ENCODE data around the gene ZDHHC14.
"Not testable (repeated sequence)": the region's sequence is repeated elsewhere in the genome, so short reads cannot be mapped to it uniquely, and the experiment has no call there.

The ZDHHC14 gene

DNA sequence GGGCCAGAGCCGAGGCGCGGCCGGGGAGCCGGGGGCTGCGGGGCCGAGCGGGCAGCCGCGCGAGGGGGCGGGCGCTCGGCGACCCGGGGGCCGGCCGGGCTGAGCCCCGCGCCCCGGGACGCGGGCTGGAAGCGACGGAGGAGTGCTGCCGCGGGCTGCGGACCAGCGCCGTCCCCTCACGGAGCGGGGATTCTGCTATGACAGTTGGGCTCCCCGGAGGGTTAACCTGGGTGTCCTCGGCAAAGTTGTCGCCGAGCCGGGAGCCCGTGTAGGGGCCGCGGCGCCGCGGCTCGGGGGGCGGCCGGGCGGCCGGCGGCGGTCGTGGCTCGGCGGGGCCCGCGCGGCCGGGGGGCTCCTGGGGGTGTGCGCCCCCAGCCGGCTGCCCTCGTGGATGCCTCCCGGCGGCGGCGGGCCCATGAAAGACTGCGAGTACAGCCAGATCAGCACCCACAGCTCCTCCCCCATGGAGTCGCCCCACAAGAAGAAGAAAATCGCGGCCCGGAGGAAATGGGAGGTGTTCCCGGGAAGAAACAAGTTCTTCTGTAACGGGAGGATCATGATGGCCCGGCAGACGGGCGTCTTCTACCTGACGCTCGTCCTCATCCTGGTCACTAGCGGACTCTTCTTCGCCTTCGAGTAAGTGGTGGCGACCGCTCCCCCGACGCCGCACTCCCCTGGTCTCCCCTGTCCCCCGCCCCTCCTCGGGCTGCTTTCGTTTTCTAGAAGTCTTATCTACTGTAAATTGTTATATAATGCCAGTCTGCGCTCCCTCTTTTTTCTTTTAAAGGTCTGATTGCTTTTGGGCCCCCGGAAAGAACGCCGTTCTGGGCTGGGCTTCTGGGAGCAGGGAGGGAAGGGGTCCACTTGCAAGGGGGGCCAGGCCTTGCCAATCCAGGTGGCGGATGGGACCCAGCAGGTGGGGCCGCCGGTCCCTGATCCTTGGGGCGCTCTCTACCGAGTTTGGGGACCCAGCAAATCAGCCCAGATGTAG, 936 bp downstream of the ZDHHC14 start:
- peak; percentile 76 for DNase-seq (ENCODE audit: low spot score)

DNA sequence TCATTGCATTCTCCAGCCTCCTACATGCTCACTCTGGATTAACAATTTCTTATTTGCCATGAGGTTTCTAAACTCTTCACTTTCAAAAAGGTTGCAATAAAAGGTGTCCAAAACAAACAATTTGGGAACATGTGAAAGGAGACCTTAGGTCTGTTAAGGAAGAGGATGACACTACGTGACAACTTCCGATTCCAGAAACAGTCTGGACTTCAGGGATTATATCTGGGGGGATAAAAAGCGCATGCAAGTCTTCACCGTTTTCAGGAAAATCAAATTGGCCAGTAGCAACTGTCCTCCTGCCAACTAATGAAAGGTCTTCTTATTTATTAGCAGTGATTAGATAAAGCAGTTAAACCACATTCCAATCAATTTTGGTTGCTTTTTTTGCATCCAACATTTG, 1.8 kb downstream of the ZDHHC14 start:
- DNase-seq (ENCODE audit: low spot score), result no peak

DNA sequence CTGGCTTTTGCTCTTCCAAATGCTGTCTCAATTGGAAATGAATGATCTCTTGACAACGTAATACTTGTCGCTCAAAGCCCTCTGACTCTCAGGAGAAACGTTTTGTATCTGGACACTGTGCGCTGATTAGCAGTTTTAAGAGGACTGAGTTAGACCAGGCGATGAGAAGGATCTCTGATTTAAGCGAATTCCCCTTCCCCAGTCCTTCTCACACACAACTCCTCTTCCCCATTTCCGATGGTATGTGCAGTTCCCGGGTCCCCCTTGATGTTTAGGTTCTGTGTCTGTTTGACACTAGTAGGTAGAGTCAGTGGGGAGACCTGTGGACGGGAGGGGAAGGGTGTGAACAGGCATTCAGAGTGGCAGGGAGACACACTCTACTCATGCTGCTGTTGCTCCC, 2.5 kb downstream of the ZDHHC14 start:
- DNase-seq (ENCODE audit: low spot score), result no peak

DNA sequence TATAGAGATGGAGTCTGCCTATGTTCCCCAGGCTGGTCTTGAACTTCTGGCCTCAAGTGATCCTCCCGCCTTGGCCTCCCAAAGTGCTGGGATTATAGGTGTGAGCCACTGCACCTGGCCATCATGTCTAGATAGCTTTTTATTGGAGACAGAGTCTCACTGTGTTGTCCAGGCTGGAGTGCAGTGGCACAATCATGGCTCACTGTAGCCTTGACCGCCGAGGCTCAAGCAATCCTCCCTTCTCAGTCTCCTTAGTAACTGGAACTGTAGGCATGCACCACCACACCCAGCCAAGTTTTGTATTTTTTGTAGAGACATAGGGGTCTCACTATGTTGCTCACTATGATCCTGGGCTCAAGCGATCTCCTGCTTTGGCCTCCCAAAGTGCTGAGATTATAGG, 4.0 kb downstream of the ZDHHC14 start:
- not testable (repeated sequence) for DNase-seq (ENCODE audit: low spot score)

DNA sequence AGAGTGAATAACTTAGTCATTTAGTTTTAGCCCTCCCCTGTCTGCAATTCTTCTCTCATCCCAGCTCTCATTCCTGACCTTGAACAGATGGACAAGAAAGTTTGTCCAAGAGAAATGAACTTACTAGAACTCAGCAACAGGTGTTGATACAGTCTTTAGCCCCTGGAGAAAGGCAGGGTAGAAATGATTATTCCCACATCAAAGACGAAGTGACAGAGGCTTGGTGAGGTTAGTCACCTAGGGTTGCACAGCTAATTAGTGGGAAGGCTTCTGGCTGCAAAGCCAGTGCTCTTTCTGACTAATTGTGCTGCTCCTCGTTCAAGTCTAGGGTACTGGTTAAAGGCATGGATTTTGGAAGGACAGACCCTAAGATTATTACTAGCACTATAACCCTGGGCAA, 4.5 kb downstream of the ZDHHC14 start:
- DNase-seq (ENCODE audit: low spot score), result no peak

DNA sequence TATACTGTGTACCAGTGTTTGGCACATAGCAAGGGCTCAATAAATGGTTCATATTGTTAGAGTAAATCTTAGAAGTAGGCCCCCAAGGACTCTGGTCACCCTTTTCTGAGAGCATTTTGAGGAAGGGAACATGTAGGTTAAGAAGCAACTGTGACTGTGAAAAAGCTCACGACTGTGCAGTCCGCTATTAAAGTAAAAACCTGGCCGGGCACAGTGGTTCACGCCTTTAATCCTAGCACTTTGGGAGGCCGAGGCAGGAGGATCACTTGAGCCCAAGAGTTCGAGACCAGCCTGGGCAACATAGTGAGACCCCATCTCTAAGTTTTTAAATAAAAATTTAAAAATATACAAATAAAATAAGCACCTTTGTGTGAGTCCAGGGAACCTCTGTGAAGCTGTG, 5.0 kb downstream of the ZDHHC14 start:
- no peak for DNase-seq (ENCODE audit: low spot score)

DNA sequence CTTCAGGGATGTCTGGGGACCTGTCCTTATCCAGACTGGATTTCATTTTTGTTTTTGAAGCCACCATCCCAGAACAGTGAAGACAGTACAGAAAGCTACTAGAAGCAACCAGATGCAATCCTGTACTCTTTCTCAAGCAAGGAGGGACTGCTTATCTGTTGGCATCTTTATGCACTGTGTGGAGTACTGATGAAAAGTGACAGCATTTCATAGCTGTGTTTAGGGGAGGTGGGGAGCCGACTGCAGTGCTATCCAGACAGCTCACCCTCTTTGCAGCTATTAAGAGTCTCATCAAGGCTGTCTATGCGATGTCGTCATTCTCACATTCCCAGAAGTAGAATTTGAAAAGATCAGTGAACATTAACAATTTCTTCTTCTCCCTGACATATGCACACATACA, 5.5 kb downstream of the ZDHHC14 start:
- DNase-seq (ENCODE audit: low spot score), result no peak

DNA sequence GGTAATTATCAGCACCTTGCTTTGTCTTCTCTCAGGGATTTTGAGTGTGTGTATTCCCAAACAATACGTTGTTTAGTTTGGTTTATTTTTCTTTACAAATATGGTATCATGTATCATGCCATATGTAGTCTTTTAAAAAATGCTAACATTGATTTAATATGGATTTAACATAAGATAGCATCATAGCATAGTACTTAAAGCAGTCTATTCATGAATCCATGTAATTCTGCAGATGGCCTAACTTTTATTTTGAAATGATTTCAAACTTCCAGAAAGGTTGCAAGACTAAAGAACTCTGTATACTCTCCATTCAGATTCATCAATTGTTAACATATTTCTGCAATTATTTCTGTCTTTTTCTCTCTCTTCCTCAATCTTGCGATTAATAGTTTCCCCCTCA, 7.9 kb downstream of the ZDHHC14 start:
- DNase-seq (ENCODE audit: low spot score), result no peak

DNA sequence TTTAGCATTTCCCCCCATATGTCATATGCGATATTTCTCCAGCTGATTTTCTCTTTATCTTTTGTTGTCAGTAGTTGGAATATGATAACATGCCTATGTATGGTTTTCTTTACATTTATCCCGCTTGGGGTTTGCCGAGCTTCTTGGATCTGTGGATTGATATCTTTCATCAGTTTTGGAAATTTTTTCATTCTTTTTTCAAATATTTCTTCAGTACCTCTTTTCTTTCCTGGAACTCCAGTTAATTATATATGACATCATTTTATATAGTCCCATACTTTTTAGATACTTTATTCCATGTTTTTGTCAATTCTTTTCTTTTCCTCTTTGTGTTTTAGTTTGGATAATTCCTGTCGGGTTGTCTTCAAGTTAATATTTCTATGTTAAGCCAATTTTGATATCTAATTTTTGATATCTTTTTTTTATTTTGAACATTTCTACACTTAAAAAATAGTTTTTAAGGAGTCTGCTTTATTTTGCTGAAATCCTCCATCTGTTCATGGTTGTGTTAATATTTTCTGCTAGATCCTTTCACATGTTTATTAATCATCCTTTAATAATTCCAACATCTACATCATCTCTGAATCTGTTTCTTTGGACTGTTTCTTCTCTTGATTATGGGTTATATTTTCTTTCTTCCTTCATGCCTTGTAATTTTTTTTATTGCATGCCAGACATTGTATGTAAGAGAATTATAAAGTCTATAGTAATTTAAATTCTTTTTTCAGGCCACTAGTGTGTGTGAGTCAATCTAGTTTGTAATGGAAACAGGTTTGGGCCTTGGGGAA, 9.5 kb downstream of the ZDHHC14 start:
- no peak for DNase-seq (ENCODE audit: low spot score)

DNA sequence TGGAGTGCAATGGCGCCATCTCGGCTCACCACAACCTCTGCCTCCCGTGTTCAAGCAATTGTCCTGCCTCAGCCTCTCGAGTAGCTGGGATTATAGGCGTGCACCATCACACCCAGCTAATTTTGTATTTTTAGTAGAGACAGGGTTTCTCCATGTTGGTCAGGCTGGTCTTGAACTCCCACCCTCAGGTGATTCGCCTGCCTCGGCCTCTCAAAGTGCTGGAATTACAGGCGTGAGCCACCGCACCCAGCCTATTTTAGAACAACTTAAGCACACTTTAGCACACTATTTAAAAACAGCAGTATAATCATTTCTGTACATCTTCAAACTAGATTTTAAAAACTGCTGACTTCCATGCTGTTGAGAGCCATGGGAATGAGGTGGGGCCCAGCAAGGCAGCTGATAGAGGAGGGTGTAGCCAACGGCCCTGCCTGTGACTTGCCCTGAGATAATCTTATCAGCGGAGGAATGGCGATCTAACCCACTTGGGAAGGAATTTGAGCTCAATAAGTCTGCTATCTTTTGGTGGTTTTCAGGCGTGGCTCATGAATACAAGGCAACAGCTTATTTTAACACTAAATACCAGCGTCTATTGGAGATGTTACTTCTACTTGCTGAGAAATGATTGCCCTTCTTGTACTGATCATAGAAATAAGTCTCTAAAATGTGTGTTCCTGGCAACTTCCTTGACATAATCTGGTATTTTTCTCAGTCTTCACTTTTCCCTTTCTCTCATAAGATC, 12.1 kb downstream of the ZDHHC14 start:
- no peak for DNase-seq (ENCODE audit: low spot score)

DNA sequence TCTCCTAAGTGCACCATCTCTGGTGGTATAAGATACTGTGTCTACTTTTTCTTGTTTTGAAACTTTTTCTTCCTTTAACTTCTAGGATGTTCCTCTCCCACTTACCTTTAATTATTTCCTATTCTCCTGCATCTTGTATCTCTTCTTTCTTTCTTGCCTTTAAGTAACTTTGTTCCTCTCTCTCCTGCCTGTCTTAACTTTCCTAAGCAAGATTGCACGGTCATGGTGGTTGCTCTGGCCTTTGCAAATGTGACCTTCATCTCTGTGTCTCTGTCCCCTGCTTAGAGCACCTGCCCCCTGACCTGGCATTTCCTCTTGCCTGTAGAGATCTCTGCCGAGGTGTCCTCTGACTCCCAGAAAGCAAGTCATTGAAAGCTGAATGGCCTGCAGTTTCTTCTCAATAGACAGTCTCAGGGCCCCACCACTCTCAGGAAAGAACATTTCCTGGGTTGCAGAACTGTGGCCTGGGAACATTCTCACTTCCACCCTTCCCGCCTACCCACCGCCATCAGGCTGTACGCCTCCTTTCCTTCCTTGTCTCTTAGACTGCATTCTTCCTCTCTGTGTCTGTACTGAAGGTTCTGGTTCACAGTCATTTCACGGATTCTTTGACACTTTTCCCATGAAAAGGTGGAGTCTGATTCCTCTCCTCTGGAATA, 12.8 kb downstream of the ZDHHC14 start:
- DNase-seq (ENCODE audit: low spot score), result no peak

DNA sequence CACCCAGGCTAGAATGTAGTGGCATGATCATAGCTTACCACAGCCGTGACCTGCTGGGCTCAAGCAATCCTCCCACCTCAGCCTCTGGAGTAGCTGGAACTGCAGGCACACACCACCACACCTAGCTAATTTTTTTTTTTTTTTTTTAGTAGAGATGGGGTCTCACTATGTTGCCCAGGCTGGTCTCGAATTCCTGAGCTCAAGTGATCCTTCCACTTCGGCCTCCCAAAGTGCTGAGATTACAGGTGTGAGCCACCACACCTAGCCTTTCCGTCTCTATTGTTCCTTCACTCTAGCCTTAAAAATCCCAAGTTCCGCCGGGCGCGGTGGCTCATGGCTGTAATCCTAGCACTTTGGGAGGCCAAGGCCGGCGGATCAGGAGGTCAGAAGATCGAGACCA, 14.2 kb downstream of the ZDHHC14 start:
- DNase-seq (ENCODE audit: low spot score), result not testable (repeated sequence)

DNA sequence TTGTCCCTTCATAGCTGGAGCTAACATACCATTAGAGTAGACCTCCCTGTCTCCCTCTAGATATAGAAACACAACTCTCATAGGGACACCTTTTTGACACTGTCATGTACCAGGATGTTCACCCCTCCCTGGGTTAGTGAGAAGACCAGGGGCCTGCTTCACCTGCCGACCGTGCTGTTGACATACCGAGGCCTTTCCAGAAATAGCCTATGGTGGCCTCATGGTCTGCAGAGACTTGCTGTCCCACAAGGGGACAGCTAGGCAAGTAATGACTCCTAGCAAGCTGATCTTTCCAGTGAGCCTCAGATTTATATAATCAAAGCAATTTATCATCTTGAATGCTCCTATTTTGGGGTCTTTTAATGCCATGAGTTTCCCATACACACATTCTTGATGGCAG, 15.0 kb downstream of the ZDHHC14 start:
- no peak for DNase-seq (ENCODE audit: low spot score)

DNA sequence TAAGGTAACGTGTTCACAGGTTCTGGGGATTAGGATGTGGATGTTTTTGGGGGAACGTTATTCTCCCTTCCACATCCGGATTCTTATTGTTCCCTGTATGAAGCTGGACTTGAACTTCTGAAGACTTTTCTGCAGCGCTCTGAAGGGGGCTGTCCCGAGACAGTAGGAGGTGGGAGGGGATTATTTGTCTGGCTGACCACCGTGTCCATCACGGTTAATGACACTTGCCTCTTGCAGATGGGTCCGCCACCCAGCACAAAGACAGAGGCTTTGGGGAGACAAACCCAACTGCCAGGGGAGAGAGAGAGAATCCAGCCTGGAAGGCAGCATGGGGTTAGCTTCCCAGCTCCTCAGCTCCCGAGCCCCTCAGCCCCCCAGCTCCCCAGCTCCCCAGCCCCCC, 16.7 kb downstream of the ZDHHC14 start:
- DNase-seq (ENCODE audit: low spot score), result no peak

DNA sequence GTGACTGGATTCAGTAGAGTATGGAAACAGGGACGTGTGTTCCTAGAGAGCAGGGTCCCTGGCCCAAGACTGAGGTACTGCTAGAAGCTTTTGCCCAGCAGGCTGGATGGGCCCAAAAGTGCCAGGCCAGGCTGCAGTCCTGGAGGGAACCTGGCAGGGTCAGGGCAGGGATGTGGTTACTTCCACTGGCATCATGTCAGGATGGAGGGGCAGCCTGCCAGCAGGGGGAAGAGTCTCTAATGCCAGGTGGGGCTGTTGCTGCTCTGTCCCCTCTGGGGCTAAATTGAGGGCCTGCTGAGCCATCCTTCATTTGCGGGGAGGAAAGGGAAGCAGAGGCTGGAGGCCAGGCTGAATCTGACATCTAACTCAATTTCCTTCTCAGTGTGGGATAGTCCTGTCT, 17.2 kb downstream of the ZDHHC14 start:
- DNase-seq (ENCODE audit: low spot score), result no peak

DNA sequence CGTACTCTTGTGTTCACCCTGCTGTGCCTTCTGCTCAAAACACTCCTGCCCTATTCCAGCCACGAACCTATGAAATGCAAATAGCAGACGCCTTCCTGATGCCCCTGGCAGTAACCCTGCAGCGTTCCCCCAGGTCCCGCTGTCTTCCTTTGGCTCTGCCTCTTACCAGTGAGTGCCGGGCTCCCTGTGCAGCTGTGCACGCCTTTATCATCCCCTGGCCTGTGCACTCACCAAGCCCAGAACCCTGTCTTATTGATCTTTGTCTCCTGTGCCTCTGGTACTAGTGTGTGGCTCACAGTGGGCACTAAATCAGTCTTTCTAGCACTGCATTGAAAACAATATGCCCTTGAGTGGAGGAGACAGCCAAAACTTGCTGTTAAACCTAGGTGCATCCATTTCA, 19.7 kb downstream of the ZDHHC14 start:
- no peak for DNase-seq (ENCODE audit: low spot score)

DNA sequence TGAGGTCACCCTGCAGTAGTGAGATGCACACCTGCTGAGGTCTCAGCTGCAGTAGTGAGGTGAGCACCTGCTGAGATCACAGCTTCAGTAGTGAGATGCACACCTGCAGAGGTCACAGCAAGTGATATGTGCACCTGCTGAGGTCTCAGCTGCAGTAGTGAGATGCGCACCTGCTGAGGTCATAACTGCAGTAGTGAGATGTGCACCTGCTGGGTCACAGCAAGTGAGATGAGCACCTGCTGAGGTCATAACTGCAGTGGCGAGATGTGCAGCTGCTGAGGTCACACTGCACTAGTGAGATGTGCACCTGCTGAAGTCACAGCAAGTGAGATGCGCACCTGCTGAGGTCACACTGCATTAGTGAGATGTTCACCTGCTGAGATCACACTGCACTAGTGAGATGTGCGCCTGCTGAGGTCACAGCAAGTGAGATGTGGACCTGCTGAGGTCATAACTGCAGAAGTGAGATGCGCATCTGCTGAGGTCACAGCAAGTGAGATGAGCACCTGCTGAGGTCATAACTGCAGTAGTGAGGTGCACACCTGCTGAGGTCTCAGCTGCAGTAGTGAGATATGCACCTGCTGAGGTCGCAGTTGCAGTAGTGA, 20.8 kb downstream of the ZDHHC14 start:
- no peak for DNase-seq (ENCODE audit: low spot score)

DNA sequence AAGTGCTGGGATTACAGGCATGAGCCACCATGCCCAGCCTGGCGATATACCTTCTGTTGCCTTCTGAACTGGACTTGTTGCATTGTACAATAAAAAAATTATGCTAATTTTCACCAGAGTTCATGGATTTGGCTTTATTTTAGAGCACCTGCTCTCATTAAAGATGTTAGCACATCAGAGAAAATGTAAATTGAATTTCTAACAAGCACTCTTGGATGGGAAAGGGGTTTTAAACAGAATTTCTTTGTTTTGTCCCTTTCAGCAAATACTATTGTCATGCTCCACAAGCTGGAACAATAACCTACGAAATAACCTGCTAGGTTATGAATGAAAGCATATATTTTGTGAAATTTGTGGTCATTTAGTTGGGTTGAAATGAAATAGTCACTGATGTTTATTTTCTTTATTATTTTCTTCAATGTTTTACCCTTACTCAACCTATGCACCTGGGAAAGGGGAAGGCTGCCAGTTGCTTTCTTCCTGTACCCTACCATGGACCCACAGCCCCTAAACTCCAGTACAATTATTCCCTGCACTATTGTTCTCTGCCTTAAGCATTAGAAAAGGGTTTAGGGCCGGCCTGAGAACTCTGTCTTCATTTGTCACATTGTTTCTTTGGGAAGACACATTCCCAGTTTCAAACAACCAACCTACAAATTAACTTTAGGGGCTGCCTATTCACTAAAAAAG, 22.2 kb downstream of the ZDHHC14 start:
- no peak for DNase-seq (ENCODE audit: low spot score)

DNA sequence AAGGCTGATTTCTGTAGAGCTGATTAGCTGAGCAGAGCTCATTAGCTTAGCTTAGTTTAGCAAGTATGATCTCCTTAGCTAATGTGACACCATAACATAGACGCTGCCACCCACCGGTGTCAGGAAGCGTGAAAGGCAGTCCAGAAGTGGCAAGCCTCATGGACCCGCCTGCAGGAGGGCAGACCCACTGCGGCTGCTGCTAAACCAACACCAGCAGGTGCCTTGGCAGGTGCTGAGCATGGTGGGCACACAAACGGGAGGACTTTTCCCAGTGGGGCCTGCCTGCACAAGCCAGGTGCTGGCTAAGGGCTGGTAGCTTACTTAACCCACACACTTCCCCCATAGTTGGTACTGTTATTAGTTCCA, 22.7 kb downstream of the ZDHHC14 start:
- DNase-seq (ENCODE audit: low spot score), result no peak

DNA sequence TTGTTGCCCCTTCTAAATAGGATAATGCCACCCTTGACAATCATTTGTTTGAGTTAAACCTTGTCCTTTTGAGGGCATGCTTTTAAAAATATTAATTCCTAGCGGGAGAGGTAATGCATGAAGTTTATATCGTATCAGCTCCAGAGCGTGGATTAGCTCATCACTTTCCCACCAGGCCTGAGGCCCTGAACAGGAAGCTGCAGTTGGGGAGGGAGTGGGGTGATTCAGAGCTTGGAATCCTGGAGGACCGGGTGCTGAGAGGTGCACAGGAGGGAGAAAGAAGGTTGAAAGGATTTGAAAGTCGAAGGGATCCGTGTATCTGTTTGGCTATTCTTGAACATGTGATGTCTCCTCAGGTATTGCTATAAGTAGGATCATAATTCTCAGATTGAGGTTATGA, 25.0 kb downstream of the ZDHHC14 start:
- no peak for DNase-seq (ENCODE audit: low spot score)

DNA sequence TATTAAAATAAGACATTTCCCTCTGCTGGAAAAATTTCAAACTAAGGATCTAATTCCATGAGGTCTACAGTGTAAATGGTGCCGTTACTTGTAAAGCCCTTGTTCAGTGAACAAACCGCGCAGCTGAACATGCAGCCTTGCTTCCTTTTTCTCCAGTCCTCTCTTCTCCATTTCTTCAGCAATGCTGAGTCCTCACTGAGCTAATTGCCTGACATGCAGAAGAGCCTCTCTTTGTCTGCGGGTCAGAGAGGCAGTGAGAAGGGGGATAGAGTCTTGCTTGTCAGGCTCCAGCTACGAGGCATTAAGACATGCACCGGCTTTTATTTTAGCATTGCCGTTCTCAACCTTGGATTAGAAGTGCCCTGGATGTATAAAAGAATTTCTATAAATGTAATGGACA, 25.7 kb downstream of the ZDHHC14 start:
- DNase-seq (ENCODE audit: low spot score), result no peak

Data from AG20443 (cell line).